ENCODE measurements around the gene NTNG2. TPM values are rescaled to one million over a fixed set of nuclear protein-coding genes. Genes with fewer than 3 reads are reported as not detected.

The NTNG2 gene
- total and polyA plus RNA-seq, 9 of the 15 experiments (the other 6 are each of a cell fraction or from before 2014, with no cell fraction given), result 0.01 to 0.11 (median 0.09) TPM; not detected in 6

- Histone ChIP-seq H4K20me1 (replicated peaks; ENCODE audit: control insufficient read depth, insufficient read depth, low read length) (peaks cover 14% of the 10 kb centered on the region; the same call in 1 of the 2 replicates), H3K79me2 (ENCODE audit: control insufficient read depth, insufficient read depth, low read length) (no peaks in the 10 kb centered on the region), H3K4me1 (replicated peaks in 1 of 2; ENCODE audit: control insufficient read depth in 2 of 2, insufficient read depth in 2 of 2, low read length in 2 of 2) (peaks cover 0 to 13% of the 10 kb centered on the region in 2 experiments; a peak in 1 of 5 replicates), H3K27me3 (ENCODE audit: control insufficient read depth in 2 of 2, insufficient read depth in 2 of 2, low read length in 2 of 2) (peaks cover 42 to 84% of the 10 kb centered on the region in 2 experiments), H2AFZ (ENCODE audit: low read depth, low read length) (no peak overlapping the region), H3K27ac (ENCODE audit: extremely low read depth, low read depth, low read length) (no peak overlapping the region), H3K4me2 (ENCODE audit: insufficient read depth, low read length) (no peak overlapping the region), H3K9me1 (ENCODE audit: control insufficient read depth, insufficient read depth, low read length) (no peaks in the 10 kb centered on the region), H3K9me3 (replicated peaks; ENCODE audit: control insufficient read depth, insufficient read depth, low read depth, low read length) (no peaks in the 10 kb centered on the region), H3K36me3 (ENCODE audit: control insufficient read depth, insufficient read depth, low read length) (no peaks in the 10 kb centered on the region), H3K4me3 (no peak overlapping the region), H3K9ac (ENCODE audit: insufficient read depth in 1 of 2, low read depth in 2 of 2, low read length in 2 of 2) (no peak overlapping the region)
- CTCF ChIA-PET (ENCODE audit: low intra/inter-chr PET ratio), result no interaction called here
- WGBS (ENCODE audit: insufficient coverage, low coverage, missing lambda C conversion rate), result 8% methylated on average over 4 of the region's 4 CpGs
- intact Hi-C loops (cut with micrococcal nuclease), result no loop called here
- ATAC-seq (no peak), DNase-seq (ENCODE audit: extremely low read depth in 1 of 4, low spot score in 3 of 4) (no peak), FAIRE-seq (no peak)
- POLR2A ChIA-PET, result interaction anchor here (0.6 to 0.7 kb wide), 3 partner anchors 18 to 1785 kb away, joined by 3 read pairs; no protein-coding TSS in a partner anchor
- BruUV-seq (replicated peaks), result no TSS peak
- in situ Hi-C loops (cut with MboI), result no loop called here
- TF ChIP-seq YY1 (IDR thresholded peaks at IDR 0.05; ENCODE audit: borderline replicate concordance in 1 of 3, control insufficient read depth in 1 of 3, extremely low read depth in 1 of 3, insufficient read depth in 3 of 3, insufficient read length in 1 of 3, insufficient replicate concordance in 2 of 3, low read depth in 1 of 3, low read length in 2 of 3) (no peak), PCBP1 (IDR thresholded peaks at IDR 0.05; ENCODE audit: low read depth, low read length, poor library complexity, severe bottlenecking) (no peak), ARID4B (CRISPR knock-in tag; IDR thresholded peaks at IDR 0.05) (no peak)
Measured at GRCh38 chr9:132199056-132199455, 37.2 kb downstream of the NTNG2 start.
